Natural killer cell (primary cell): ENCODE data around the gene ICOS. TPM values are rescaled to one million over a fixed set of nuclear protein-coding genes. Genes with fewer than 3 reads are reported as not detected.

Source experiments
- ATAC-seq, 3 donors: fragments of 150-1000 bp in 2 of 3; fragments of 200-7000 bp in 1 of 3; cut with Tn5 transposase; 1 replicate in 1 of 3; 2 replicates in 2 of 3; pipeline ENCODE4 v1.10.0; 2021; ENCODE audit warnings: mild to moderate bottlenecking in 2 of 3, moderate library complexity in 2 of 3
- DNase-seq, 2 donors: peaks; one replicate each; pipeline versions ENCODE4 v3.0.0 to v3.0.0-alpha.2; 2013 to 2021; ENCODE audit warnings: mixed read lengths in 1 of 2
- H3K27ac ChIP-seq: one replicate; pipeline ENCODE4 v1.5.1; 2013; ENCODE audit warnings: mild to moderate bottlenecking, low read length
- H3K27me3 ChIP-seq: one replicate; pipeline ENCODE4 v1.6.1; 2013; ENCODE audit warnings: low read length; ENCODE audit not compliant: control insufficient read depth, insufficient read depth
- H3K36me3 ChIP-seq: one replicate; pipeline ENCODE4 v1.6.1; 2013; ENCODE audit warnings: low read length; ENCODE audit not compliant: control insufficient read depth, insufficient read depth
- H3K4me1 ChIP-seq: one replicate; pipeline ENCODE4 v1.6.1; 2013; ENCODE audit warnings: low read length; ENCODE audit not compliant: control insufficient read depth, insufficient read depth
- H3K4me3 ChIP-seq: one replicate; pipeline ENCODE4 v1.5.1; 2013; ENCODE audit warnings: low read length
- H3K9me3 ChIP-seq: one replicate; pipeline ENCODE4 v1.6.1; 2013; ENCODE audit warnings: low read length; ENCODE audit not compliant: control insufficient read depth, insufficient read depth
- H3K27ac Mint-ChIP-seq, 2 donors: one replicate each; pipeline ENCODE4 v1.8.0; 2022; ENCODE audit warnings: mild to moderate bottlenecking in 2 of 2, mixed read lengths in 2 of 2, moderate library complexity in 1 of 2
- H3K27me3 Mint-ChIP-seq, 2 donors: one replicate each; pipeline ENCODE4 v1.8.0; 2022; ENCODE audit warnings: low read depth in 2 of 2, mixed read lengths in 2 of 2
- H3K36me3 Mint-ChIP-seq: one replicate; pipeline ENCODE4 v1.8.0; 2022; ENCODE audit warnings: mixed read lengths
- H3K4me1 Mint-ChIP-seq, 2 donors: one replicate each; pipeline ENCODE4 v1.8.0; 2022; ENCODE audit warnings: mixed read lengths in 2 of 2
- H3K4me3 Mint-ChIP-seq: one replicate; pipeline ENCODE4 v1.8.0; 2022; ENCODE audit warnings: mild to moderate bottlenecking, moderate library complexity, mixed read lengths
- H3K9me3 Mint-ChIP-seq, 2 donors: one replicate each; pipeline ENCODE4 v1.8.0; 2022; ENCODE audit warnings: mixed read lengths in 2 of 2
- WGBS: methylation state at CpG from one replicate; pipeline ENCODE4 v1.1.7; 2013; ENCODE audit warnings: missing lambda C conversion rate; ENCODE audit not compliant: insufficient coverage; 5-methylcytosine and 5-hydroxymethylcytosine counted together
- intact Hi-C: fragments of 100-400 bp; cut with micrococcal nuclease; formaldehyde crosslinking; loops from one replicate; pipeline ENCODE4 v1.14.2; 2022
- total RNA-seq, 4 donors: library from RNA; stranded (reverse); fragments of 120-200 nt in 1 of 4; gene quantifications; one replicate each; pipeline versions ENCODE4 v1.2.3 to v1.2.4, GENCODE V29; 2013 to 2022
- TF ChIP-seq, protein P1 (sequence below): fragments of 200-600 bp; IDR thresholded peaks from one replicate; pipeline ENCODE4 v1.8.0; 2022; ENCODE audit warnings: antibody characterized with exemption

The ICOS gene
- total RNA-seq, 3 donors from 2014 or later (not counting 1 experiment from before 2014, with no cell fraction given): 0.35 to 4.2 (median 1.7) TPM

DNA sequence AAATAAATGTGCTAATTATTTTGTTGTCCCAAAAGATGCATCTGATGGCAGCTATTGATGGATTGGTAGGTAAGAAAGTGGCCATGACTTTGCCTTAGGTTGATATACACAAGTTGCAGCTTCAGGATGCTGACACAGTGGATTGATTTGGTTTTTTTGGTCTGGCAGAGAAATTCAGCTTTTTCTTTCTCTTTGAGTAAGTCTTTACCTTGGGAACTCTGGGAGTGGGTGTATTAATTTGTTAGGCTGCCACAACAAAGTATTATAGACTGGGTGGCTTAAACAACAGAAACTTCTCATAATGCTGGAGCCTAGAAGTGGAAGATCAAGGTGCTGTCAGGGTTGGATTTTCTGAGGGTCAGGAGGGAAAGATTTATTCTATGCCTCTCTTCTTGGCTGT is 19.8 kb upstream of the ICOS start:
- no peak for DNase-seq
- Histone ChIP-seq H3K36me3 (no peaks in the 10 kb centered on the region), H3K27ac (no peak overlapping the region), H3K4me1 (peaks cover 3% of the 10 kb centered on the region), H3K9me3 (no peaks in the 10 kb centered on the region), H3K4me3 (no peak overlapping the region), H3K27me3 (no peaks in the 10 kb centered on the region)
- TF ChIP-seq, protein P1, sequence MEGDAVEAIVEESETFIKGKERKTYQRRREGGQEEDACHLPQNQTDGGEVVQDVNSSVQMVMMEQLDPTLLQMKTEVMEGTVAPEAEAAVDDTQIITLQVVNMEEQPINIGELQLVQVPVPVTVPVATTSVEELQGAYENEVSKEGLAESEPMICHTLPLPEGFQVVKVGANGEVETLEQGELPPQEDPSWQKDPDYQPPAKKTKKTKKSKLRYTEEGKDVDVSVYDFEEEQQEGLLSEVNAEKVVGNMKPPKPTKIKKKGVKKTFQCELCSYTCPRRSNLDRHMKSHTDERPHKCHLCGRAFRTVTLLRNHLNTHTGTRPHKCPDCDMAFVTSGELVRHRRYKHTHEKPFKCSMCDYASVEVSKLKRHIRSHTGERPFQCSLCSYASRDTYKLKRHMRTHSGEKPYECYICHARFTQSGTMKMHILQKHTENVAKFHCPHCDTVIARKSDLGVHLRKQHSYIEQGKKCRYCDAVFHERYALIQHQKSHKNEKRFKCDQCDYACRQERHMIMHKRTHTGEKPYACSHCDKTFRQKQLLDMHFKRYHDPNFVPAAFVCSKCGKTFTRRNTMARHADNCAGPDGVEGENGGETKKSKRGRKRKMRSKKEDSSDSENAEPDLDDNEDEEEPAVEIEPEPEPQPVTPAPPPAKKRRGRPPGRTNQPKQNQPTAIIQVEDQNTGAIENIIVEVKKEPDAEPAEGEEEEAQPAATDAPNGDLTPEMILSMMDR: no peak
- Mint-ChIP-seq H3K4me1 (peaks cover 13 to 15% of the 10 kb centered on the region in 2 donors), H3K4me3 (no peak overlapping the region), H3K9me3 (no peaks in the 10 kb centered on the region), H3K27me3 (peaks cover 6 to 8% of the 10 kb centered on the region in 2 donors), H3K36me3 (no peaks in the 10 kb centered on the region), H3K27ac (no peak overlapping the region)
- intact Hi-C loops: no loop called here
- ATAC-seq: no peak

DNA sequence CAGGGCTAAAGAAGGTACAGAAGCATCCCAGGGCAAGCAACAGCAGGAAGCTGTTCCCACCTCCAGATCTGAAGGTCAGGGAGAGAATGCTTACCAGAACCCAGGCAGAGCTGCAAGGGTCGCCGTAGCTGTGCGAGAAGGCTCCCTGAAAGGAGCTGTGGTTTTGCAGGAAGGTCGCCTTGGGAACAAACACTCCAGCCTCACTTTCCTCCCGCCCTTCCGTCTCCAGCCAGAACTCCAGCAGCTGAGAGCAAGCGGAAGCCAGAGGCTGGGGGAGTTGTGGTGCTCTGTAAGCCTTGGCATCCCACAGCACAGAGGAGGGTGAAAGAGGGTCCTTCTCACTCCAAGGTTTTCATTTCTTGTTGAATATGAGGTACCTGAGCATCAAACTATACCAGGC is 18.3 kb upstream of the ICOS start:
- ATAC-seq: no peak
- TF ChIP-seq, protein P1: no peak
- no peaks in the 10 kb centered on the region for H3K9me3 ChIP-seq
- no peak overlapping the region for H3K4me3 Mint-ChIP-seq
- H3K36me3 Mint-ChIP-seq: no peaks in the 10 kb centered on the region
- peaks cover 9 to 16% of the 10 kb centered on the region in 2 donors for H3K27me3 Mint-ChIP-seq
- H3K27me3 ChIP-seq: no peaks in the 10 kb centered on the region
- H3K9me3 Mint-ChIP-seq: no peaks in the 10 kb centered on the region
- H3K36me3 ChIP-seq: no peaks in the 10 kb centered on the region
- DNase-seq: no peak
- no peak overlapping the region for H3K27ac Mint-ChIP-seq
- H3K4me1 Mint-ChIP-seq: peaks cover 13 to 15% of the 10 kb centered on the region in 2 donors
- no peak overlapping the region for H3K4me3 ChIP-seq
- 96% methylated on average over 6 of the region's 7 CpGs for WGBS
- H3K4me1 ChIP-seq: peaks cover 3% of the 10 kb centered on the region
- H3K27ac ChIP-seq: no peak overlapping the region
- intact Hi-C loops: no loop called here

DNA sequence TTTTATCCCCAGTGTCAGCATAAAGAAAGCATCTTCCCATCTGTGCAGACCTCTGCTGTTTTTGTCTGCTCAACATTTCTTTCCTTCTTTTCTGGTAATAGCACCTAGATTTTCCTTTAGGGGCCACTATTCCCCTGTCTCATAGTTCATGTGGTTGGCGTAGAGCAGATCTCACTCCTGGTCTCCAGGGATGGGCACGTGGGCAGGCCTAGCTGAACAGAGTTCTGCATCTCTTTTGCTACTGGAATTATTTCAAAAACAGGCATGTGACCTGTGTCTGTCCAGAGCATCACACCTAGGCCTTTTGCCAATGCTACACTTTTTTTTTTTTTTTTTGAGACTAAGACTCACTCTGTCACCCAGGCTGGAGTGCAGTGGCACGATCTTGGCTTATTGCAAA is 17.7 kb upstream of the ICOS start:
- Histone ChIP-seq H3K27ac (no peak overlapping the region), H3K4me3 (no peak overlapping the region), H3K4me1 (peaks cover 3% of the 10 kb centered on the region), H3K27me3 (no peaks in the 10 kb centered on the region), H3K36me3 (no peaks in the 10 kb centered on the region), H3K9me3 (no peaks in the 10 kb centered on the region)
- H3K4me1 Mint-ChIP-seq: peaks cover 13 to 14% of the 10 kb centered on the region in 2 donors
- H3K9me3 Mint-ChIP-seq: no peaks in the 10 kb centered on the region
- no peak overlapping the region for H3K27ac Mint-ChIP-seq
- 94% methylated on average over 3 of the region's 3 CpGs for WGBS
- intact Hi-C loops: no loop called here
- no peak for DNase-seq
- TF ChIP-seq, protein P1: no peak
- no peak overlapping the region for H3K4me3 Mint-ChIP-seq
- H3K36me3 Mint-ChIP-seq: no peaks in the 10 kb centered on the region
- no peak for ATAC-seq
- H3K27me3 Mint-ChIP-seq: peaks cover 8 to 15% of the 10 kb centered on the region in 2 donors

DNA sequence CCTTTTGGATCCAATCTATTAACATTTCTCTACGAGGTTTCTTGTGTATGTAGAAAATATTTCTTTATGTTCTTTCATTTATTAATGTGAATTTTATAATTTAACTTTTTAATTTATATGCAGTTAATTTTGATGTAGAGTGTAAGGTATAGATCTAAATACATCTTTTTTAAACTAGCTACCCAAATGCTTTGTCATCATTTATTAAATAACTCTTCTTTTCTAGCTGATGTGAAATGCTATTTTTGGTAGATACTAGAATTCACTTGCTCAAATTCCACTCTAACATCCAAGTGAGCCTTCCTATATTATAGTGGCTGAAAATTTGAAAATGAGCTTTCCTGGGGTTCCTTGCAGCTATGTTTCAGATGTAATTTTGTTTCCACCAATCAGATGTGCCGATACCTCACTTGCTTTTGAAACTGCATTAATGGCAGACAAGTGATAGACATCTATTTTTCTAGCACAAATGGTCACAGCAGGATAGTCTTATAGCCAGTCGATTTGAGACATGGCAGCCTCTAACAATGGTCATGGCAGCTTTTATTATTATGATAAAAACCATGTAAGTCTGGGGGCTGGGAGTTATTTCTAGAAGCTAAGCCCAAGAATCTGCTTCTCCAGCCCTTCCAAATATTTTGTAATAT is 10.9 kb upstream of the ICOS start:
- intact Hi-C loops: no loop called here
- no peaks in the 10 kb centered on the region for H3K9me3 Mint-ChIP-seq
- peaks cover 2% of the 10 kb centered on the region for H3K27me3 ChIP-seq
- no peak overlapping the region for H3K4me3 ChIP-seq
- no peaks in the 10 kb centered on the region for H3K4me1 Mint-ChIP-seq
- ATAC-seq (no peak), DNase-seq (no peak)
- no peaks in the 10 kb centered on the region for H3K36me3 Mint-ChIP-seq
- peaks cover 3 to 8% of the 10 kb centered on the region in 2 donors for H3K27me3 Mint-ChIP-seq
- 100% methylated on average over 2 of the region's 3 CpGs for WGBS
- H3K4me1 ChIP-seq: no peaks in the 10 kb centered on the region
- no peak overlapping the region for H3K27ac ChIP-seq
- no peak overlapping the region for H3K27ac Mint-ChIP-seq
- TF ChIP-seq, protein P1: no peak
- no peaks in the 10 kb centered on the region for H3K9me3 ChIP-seq
- H3K36me3 ChIP-seq: no peaks in the 10 kb centered on the region
- no peak overlapping the region for H3K4me3 Mint-ChIP-seq
